K562 (cell line): ENCODE results near the gene RNF151. TPM values are rescaled to one million over a fixed set of nuclear protein-coding genes. Genes with fewer than 3 reads are reported as not detected.

Source experiments
- ATF7 ChIP-seq: fragments of 450-650 bp; IDR thresholded peaks from 2 replicates; pipeline ENCODE4 v1.7.1; 2014; ENCODE audit warnings: mild to moderate bottlenecking, moderate library complexity
- CEBPB ChIP-seq: fragments of 450-650 bp; IDR thresholded peaks from 2 replicates; pipeline ENCODE4 v1.6.1; 2016; ENCODE audit warnings: missing genetic modification characterization, missing compliant biosample characterization
- CHD4 ChIP-seq: fragments of 200-600 bp; sonication (generic); IDR thresholded peaks from 3 replicates; pipeline ENCODE4 v1.6.1; 2012; ENCODE audit warnings: low read depth, mild to moderate bottlenecking, mixed read lengths, low read length, inconsistent platforms; ENCODE audit not compliant: insufficient read depth, insufficient replicate concordance, poor library complexity, severe bottlenecking
- FOS ChIP-seq: IDR thresholded peaks from 3 replicates; pipeline ENCODE4 v1.6.1; 2011; ENCODE audit not compliant: insufficient read length; ENCODE audit errors: extremely low read depth
- HCFC1 ChIP-seq: IDR thresholded peaks from 2 replicates; pipeline ENCODE4 v1.6.1; 2012; ENCODE audit warnings: low read depth, low read length, improper control_type of control experiment
- NFYB ChIP-seq: IDR thresholded peaks from 2 replicates; pipeline ENCODE4 v1.6.1; 2011; ENCODE audit warnings: mild to moderate bottlenecking, moderate library complexity; ENCODE audit not compliant: insufficient read length; ENCODE audit errors: extremely low read depth
- POLR2A ChIP-seq: fragments of 450-650 bp; conservative IDR thresholded peaks from 2 replicates; pipeline ENCODE4 v1.6.1; 2016
- POU5F1 ChIP-seq: fragments of 150-350 bp; IDR thresholded peaks from 2 replicates; pipeline ENCODE4 v1.6.1; 2014; ENCODE audit warnings: borderline replicate concordance, low read length, low read depth, mild to moderate bottlenecking; ENCODE audit not compliant: partially characterized antibody
- RAD21 ChIP-seq, 2 experiments: fragments of 250-450 bp in 1 of 2; fragments of 450-650 bp in 1 of 2; sonication (Bioruptor Pico) in 1 of 2; formaldehyde crosslinking in 1 of 2; IDR thresholded peaks in 1 of 2; conservative IDR thresholded peaks in 1 of 2; 2 replicates each; pipeline versions ENCODE4 v1.4.0 to v1.8.0; 2020 to 2022; ENCODE audit warnings: mild to moderate bottlenecking in 2 of 2, moderate library complexity in 1 of 2
- TBP ChIP-seq: optimal IDR thresholded peaks from 2 replicates; pipeline ENCODE3; 2011; ENCODE audit warnings: low read depth, low read length, improper control_type of control experiment
- TEAD4 ChIP-seq, 2 experiments: sonication (generic) in 1 of 2; formaldehyde crosslinking in 1 of 2; IDR thresholded peaks; 2 replicates each; pipeline versions ENCODE4 v1.6.1 to v1.8.0; 2012 to 2022; ENCODE audit warnings: borderline replicate concordance in 1 of 2, inconsistent platforms in 1 of 2, low read length in 1 of 2, mild to moderate bottlenecking in 1 of 2, missing genetic modification reagents in 1 of 2
- THRAP3 ChIP-seq: fragments of 450-650 bp; IDR thresholded peaks from 2 replicates; pipeline ENCODE4 v1.6.1; 2016; ENCODE audit warnings: mild to moderate bottlenecking, inconsistent platforms, borderline replicate concordance
- XRCC5 ChIP-seq: fragments of 200-400 bp; formaldehyde crosslinking; IDR thresholded peaks from 2 replicates; pipeline ENCODE4 v1.6.1; 2017; ENCODE audit warnings: low read depth, mild to moderate bottlenecking, low read length
- ZNF77 ChIP-seq: fragments of 250-450 bp; sonication (Bioruptor Pico); IDR thresholded peaks from 2 replicates; pipeline ENCODE4 v1.5.0; 2020
- polyA plus RNA-seq, 8 experiments: library from polyadenylated mRNA; depleted of rRNA in 4 of 8; stranded (reverse) in 5 of 8; unstranded in 3 of 8; fragments of >200 nt; fragmentation: Nextera tagmentation in 2 of 8; fragmentation: Illumina TruSeq in 1 of 8; extraction: Ambion mirVana in 2 of 8; extraction: Trizol in 1 of 8; gene quantifications; 2 replicates each; pipeline versions ENCODE4 v1.2.1 to v1.2.3, GENCODE V29; 2011 to 2014; ENCODE audit warnings: inconsistent platforms in 1 of 8, missing spikeins in 1 of 8
- total RNA-seq, 7 experiments: library from RNA; depleted of rRNA in 6 of 7; stranded (reverse); fragments of >200 nt in 6 of 7; fragmentation: Illumina TruSeq in 2 of 7; extraction: Trizol in 2 of 7; gene quantifications; 2 replicates each; pipeline versions ENCODE4 v1.2.1 to v1.2.3, GENCODE V29; 2011 to 2021; ENCODE audit warnings: low replicate concordance in 1 of 7
- TF ChIP-seq, protein P1 (sequence below): IDR thresholded peaks from 3 replicates; pipeline ENCODE4 v1.6.1; 2011; ENCODE audit warnings: borderline replicate concordance, mild to moderate bottlenecking, moderate library complexity; ENCODE audit not compliant: insufficient read length; ENCODE audit errors: extremely low read depth
- TF ChIP-seq, protein P2 (sequence below), 2 experiments: fragments of 250-450 bp in 1 of 2; fragments of 450-650 bp in 1 of 2; sonication (Bioruptor Pico) in 1 of 2; IDR thresholded peaks; 2 replicates each; pipeline versions ENCODE4 v1.6.1 to v1.8.0; 2016 to 2021; ENCODE audit warnings: mild to moderate bottlenecking in 2 of 2, moderate library complexity in 2 of 2, missing compliant biosample characterization in 1 of 2, missing genetic modification characterization in 1 of 2
- TF ChIP-seq, protein P3 (sequence below): fragments of 250-450 bp; sonication (Bioruptor Pico); IDR thresholded peaks from 2 replicates; pipeline ENCODE4 v1.8.0; 2021; ENCODE audit warnings: borderline replicate concordance, mild to moderate bottlenecking, moderate library complexity; ENCODE audit not compliant: poor library complexity, severe bottlenecking
- TF ChIP-seq, protein P4 (sequence below), 2 experiments: IDR thresholded peaks; 2 replicates each; pipeline ENCODE4 v1.6.1; 2012; ENCODE audit warnings: improper control_type of control experiment in 2 of 2, low read depth in 2 of 2, low read length in 2 of 2, borderline replicate concordance in 1 of 2

RNF151 gene
- total and polyA plus RNA-seq, 9 of the 15 experiments (the other 6 are each of a cell fraction or from before 2014, with no cell fraction given), result not detected

DNA sequence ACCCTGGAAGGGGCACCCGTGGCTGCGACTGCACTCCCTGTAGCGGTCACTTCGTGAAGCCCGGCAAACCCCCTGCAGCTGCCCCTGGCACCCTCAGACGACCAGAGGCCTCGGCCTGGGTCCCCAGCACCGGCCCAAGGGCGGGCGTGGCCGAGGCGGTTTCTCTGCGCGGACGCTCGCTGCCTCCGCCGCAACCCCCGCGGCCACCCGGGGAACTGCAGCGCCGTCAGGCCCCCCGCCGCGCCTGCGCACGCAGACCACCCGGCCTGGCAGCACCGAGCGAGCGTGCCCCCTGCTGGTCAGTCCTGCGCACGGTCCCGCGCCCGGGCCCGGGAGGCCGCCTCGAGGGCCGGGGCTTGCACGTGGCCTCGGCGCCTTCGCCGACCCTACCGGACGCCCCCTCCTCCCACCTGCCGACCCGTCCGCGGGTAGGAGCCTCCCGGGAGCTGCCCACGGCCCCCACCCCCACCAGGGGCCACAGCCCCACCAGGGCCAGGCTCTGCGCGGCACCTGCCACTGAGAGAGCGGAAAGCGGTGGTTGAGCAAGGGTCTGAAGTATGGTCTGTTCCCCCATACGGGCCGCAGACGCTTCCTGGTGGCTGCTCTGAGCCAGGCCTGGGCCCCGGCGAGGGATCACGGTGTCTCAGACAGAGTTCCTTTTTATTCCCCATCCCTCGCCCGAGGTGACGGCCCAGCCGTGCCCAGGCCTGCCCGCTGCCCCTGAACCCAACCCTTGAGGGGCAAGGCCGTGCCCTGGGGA lies 36.9 kb upstream of the RNF151 start (continued):
- TF ChIP-seq, protein P1, sequence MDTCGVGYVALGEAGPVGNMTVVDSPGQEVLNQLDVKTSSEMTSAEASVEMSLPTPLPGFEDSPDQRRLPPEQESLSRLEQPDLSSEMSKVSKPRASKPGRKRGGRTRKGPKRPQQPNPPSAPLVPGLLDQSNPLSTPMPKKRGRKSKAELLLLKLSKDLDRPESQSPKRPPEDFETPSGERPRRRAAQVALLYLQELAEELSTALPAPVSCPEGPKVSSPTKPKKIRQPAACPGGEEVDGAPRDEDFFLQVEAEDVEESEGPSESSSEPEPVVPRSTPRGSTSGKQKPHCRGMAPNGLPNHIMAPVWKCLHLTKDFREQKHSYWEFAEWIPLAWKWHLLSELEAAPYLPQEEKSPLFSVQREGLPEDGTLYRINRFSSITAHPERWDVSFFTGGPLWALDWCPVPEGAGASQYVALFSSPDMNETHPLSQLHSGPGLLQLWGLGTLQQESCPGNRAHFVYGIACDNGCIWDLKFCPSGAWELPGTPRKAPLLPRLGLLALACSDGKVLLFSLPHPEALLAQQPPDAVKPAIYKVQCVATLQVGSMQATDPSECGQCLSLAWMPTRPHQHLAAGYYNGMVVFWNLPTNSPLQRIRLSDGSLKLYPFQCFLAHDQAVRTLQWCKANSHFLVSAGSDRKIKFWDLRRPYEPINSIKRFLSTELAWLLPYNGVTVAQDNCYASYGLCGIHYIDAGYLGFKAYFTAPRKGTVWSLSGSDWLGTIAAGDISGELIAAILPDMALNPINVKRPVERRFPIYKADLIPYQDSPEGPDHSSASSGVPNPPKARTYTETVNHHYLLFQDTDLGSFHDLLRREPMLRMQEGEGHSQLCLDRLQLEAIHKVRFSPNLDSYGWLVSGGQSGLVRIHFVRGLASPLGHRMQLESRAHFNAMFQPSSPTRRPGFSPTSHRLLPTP, result no peak
- no peak for TF ChIP-seq POU5F1
- no peak for TF ChIP-seq CHD4
- no peak for TF ChIP-seq FOS
- TF ChIP-seq ATF7, result peak; percentile 60
- TF ChIP-seq XRCC5, result peak; percentile 62; the same call in 1 of the 2 replicates
- peak; percentile 36; the same call in 1 of the 2 replicates for TF ChIP-seq HCFC1
- TF ChIP-seq POLR2A, result no peak; the same call in 1 of the 2 replicates
- no peak; the same call in 1 of the 2 replicates for TF ChIP-seq TEAD4 (IDR thresholded peaks at IDR 0.05; ENCODE audit: low read length)
- peak; percentile 79; the same call in 1 of the 2 replicates for TF ChIP-seq TEAD4 (CRISPR knock-in tag; IDR thresholded peaks at IDR 0.05; ENCODE audit: borderline replicate concordance)
- peak; percentile 49 for TF ChIP-seq TBP
- TF ChIP-seq RAD21 (CRISPR knock-in tag; conservative IDR thresholded peaks at IDR 0.05 in 1 of 2, IDR thresholded peaks at IDR 0.05 in 1 of 2), result peak; percentile 98
- no peak for TF ChIP-seq NFYB
- TF ChIP-seq, protein P2, sequence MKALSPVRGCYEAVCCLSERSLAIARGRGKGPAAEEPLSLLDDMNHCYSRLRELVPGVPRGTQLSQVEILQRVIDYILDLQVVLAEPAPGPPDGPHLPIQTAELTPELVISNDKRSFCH (CRISPR knock-in tag; IDR thresholded peaks at IDR 0.05), result no peak
- TF ChIP-seq, protein P2 (tag; IDR thresholded peaks at IDR 0.05), result peak; percentile 89
- no peak for TF ChIP-seq THRAP3
- TF ChIP-seq, protein P3, sequence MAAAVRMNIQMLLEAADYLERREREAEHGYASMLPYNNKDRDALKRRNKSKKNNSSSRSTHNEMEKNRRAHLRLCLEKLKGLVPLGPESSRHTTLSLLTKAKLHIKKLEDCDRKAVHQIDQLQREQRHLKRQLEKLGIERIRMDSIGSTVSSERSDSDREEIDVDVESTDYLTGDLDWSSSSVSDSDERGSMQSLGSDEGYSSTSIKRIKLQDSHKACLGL, result no peak
- TF ChIP-seq, protein P4, sequence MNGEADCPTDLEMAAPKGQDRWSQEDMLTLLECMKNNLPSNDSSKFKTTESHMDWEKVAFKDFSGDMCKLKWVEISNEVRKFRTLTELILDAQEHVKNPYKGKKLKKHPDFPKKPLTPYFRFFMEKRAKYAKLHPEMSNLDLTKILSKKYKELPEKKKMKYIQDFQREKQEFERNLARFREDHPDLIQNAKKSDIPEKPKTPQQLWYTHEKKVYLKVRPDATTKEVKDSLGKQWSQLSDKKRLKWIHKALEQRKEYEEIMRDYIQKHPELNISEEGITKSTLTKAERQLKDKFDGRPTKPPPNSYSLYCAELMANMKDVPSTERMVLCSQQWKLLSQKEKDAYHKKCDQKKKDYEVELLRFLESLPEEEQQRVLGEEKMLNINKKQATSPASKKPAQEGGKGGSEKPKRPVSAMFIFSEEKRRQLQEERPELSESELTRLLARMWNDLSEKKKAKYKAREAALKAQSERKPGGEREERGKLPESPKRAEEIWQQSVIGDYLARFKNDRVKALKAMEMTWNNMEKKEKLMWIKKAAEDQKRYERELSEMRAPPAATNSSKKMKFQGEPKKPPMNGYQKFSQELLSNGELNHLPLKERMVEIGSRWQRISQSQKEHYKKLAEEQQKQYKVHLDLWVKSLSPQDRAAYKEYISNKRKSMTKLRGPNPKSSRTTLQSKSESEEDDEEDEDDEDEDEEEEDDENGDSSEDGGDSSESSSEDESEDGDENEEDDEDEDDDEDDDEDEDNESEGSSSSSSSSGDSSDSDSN (IDR thresholded peaks at IDR 0.05; ENCODE audit: borderline replicate concordance in 1 of 2, low read depth in 2 of 2, low read length in 2 of 2), result 0 out of 4 replicates have a peak, but pooled peaks of 1 of the 2 experiments have one; percentile 73
- peak; percentile 38; the same call in 1 of the 2 replicates for TF ChIP-seq CEBPB (tag)
- no peak for TF ChIP-seq ZNF77 (CRISPR knock-in tag)
